ENCODE data around the gene PRELID3B.

The PRELID3B gene

DNA sequence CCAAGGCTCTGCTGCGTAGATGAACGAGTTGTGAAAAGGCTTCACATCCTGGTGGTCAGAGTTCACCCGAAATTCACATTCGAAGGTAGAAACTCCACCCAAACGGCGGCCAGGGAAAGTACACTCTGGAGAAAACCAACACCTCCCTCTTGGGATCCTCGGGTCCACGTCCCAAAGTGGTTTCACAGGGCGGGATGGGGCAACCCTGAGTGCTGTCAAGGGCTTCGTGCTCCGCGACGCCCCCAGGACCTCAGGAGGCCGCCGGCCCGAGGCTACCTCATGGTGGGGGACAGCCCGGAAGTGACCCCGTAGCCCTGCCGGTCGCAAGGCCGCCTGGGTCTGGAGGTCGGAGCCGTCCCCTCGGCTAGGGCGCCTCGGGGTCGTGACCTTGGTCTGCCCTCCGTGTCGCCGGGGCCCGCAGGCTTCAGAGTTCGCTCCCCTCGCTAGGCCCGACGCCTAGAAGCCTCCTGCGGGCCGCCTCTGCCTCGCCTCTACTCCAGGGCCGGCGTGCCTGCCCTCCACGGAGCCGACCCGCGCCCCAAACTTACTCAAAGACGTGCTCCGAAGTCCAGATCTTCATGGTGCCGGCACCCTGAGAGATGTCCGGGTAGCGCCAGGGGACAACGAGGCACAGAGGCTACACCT lies at the start of gene PRELID3B:
PRELID3B (minus strand) TSS at position 636 of the 645 bp plus-strand sequence; CDS start at position 580, 56 bp downstream.
- DNase-seq (ENCODE audit: low read depth), result no peak

GRCh38 chr20:59087829-59088433 lies 45.3 kb upstream of the PRELID3B start:
- peak; percentile 84 for DNase-seq (ENCODE audit: low read depth)

DNA sequence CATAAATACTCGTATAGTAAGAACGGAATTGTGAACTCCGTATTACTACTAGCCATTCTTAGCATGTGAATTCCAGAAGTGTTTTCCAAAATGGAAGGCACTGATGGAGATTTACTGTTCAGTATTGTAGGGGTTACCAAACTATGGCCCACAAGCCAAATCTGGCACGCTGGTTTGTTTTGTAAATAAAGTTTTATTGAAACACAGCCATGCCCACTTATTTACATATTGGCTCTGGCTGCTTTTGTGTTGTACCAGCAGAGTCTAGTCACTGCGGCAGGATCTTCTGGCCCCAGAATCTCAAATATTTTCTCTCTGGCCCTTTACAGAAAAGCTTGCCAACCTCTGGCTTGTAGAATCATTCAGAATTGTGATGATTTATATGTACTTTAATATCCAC lies 44.3 kb upstream of the PRELID3B start:
- no peak for DNase-seq (ENCODE audit: low read depth)

- no peak for DNase-seq (ENCODE audit: low read depth)
These were observed 41.7 kb upstream of the PRELID3B start for GRCh38 chr20:59084041-59084850.

GRCh38 chr20:59082981-59083380 lies 40.4 kb upstream of the PRELID3B start:
- no peak for DNase-seq (ENCODE audit: low read depth)

- DNase-seq (ENCODE audit: low read depth), result no peak
These were observed 39.6 kb upstream of the PRELID3B start for GRCh38 chr20:59082077-59082740.

- DNase-seq (ENCODE audit: low read depth), result no peak
These were observed 38.5 kb upstream of the PRELID3B start for GRCh38 chr20:59081036-59081435.

DNA sequence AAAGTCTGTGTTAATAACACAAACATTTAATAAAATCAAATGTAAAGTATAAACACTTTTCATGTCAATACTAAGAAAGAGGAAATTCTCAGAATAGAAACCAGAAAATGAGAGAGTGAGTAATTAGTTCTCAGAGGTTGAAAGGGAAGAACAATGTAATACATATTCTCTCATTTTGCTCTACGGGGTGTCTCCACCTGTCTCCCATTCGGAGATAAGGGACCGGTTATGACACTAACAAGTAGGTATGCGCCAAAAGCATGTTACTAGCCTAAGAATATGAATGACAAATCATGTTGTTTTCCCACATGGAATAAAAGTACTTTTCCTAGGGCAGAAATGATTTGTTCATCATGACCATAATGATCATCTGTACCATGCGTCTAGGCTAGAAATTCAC lies 35.6 kb upstream of the PRELID3B start:
- no peak for DNase-seq (ENCODE audit: low read depth)

- no peak for DNase-seq (ENCODE audit: low read depth)
These were observed 35.1 kb upstream of the PRELID3B start for GRCh38 chr20:59077705-59078104.

- no peak for DNase-seq (ENCODE audit: low read depth)
These were observed 33.4 kb upstream of the PRELID3B start for GRCh38 chr20:59075934-59076508.

- DNase-seq (ENCODE audit: low read depth), result no peak
These were observed 31.9 kb upstream of the PRELID3B start for GRCh38 chr20:59074456-59074855.

DNA sequence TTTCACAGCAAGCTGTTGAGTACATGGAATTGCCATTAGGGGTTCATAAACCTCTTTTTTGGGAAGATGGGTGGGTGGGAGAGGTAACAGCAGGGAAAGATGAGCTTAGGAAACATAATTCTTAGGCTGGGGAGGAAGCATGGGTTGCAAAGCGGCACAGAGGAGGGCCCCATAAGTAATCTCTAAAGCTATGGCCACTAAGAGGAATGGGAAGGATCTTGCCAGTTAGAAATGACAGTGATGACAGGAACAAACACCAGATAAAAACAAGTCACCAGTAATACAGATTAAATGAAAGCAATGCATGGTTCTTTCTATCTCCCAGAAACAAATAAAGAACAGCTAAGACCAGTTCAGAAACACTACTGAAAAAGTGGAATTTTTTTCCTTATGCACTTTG lies 31.0 kb upstream of the PRELID3B start:
- no peak for DNase-seq (ENCODE audit: low read depth)

GRCh38 chr20:59071216-59071615 lies 28.6 kb upstream of the PRELID3B start:
- DNase-seq (ENCODE audit: low read depth), result no peak

- DNase-seq (ENCODE audit: low read depth), result no peak
These were observed 26.4 kb upstream of the PRELID3B start for GRCh38 chr20:59069026-59069425.

DNA sequence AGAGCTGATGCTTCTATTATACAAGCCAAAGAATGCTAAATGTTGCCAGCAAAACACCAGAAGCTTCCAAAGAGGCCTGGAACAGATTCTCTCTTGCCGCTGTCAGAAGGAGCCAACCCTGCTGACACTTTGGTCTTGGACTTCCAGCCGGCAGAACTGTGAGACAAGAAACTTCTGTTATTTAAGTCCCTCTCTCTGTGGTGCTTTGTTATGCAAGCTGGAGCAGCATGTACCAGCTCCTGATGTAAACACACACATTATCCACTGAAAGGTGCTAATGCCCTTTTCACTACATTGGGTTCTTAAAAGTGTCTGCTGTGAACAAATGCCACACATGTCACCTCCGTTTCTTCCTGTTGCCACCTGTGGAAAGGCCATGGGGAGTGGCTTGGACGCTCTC lies 25.9 kb upstream of the PRELID3B start:
- no peak for DNase-seq (ENCODE audit: low read depth)

DNA sequence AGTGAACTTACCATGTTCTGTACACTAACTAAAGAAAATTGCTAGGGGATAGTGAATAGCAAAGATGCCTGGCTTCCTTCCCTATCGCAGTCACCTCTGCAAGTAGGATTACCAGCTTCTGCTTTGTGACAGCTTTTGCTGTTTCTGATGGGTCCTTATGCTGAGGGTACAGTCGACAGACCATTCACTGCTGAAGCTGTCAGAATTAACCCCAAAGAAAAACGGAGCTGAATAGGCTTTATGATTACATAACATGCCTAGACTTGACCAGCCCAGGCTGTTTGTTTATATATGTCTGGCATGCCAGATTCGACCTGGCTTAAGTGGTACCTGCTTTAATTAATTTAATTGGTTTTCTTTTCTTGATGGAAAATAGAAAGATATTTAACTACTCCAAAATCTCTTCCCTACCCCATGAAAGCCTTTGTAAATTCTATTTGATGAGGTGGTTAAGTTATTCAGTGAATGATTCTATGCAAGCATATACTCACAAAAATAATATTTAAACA lies 21.7 kb upstream of the PRELID3B start:
- DNase-seq (ENCODE audit: low read depth), result no peak

- no peak for DNase-seq (ENCODE audit: low read depth)
These were observed 21.0 kb upstream of the PRELID3B start for GRCh38 chr20:59063358-59064213.

- no peak for DNase-seq (ENCODE audit: low read depth)
These were observed 19.5 kb upstream of the PRELID3B start for GRCh38 chr20:59062081-59062480.

GRCh38 chr20:59055302-59055701 lies 12.7 kb upstream of the PRELID3B start:
- DNase-seq (ENCODE audit: low read depth), result no peak

DNA sequence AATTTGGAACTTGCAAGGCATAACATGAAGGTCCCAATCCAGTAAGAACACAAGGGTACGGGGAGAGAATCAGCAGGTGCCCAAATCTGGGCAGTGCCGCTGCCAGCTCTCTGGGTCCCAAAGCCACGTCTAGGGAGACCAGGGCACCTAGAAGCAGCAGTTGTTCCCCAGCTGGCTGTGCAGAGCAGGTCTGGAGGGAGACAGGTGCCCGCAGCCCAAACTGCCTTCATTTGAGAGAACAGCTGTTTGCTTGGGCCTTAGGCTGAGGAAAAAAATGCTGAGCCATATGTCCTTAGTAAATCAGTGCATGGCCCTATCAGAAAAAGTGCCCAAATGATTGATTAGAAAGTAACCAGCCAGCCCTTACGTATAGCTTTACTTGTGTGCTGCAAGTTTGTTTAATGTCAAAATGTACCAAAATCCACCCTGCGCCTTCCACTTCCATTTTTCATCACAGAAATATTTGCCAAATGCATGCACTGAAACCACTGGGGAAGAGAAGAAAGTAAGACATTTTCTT lies 9.1 kb upstream of the PRELID3B start:
- DNase-seq (ENCODE audit: low read depth), result no peak

GRCh38 chr20:59050437-59050836 lies 7.9 kb upstream of the PRELID3B start:
- no peak for DNase-seq (ENCODE audit: low read depth)

Measured in stimulated activated CD8-positive, alpha-beta memory T cell treated with anti-CD3 and anti-CD28 coated beads, Interleukin-7, amount 100 ng/mL, for 24 hours (primary cell).